Tibial artery (tissue), 4 donors: ENCODE data around the gene BHMT2.

ENCODE experiments used
- DNase-seq, 2 donors: peaks; one replicate each; pipeline ENCODE4 v3.0.0-alpha.2; 2019
- H3K27ac ChIP-seq, 2 donors: fragments of 200-600 bp; sonication (generic) in 1 of 2; 1 replicate in 1 of 2; 2 replicates in 1 of 2; pipeline ENCODE4 v1.5.1; 2018 to 2019; ENCODE audit warnings: mild to moderate bottlenecking in 1 of 2
- H3K27me3 ChIP-seq, 2 donors: fragments of 200-600 bp; sonication (generic) in 1 of 2; one replicate each; pipeline versions ENCODE4 v1.5.1 to v1.6.0; 2016 to 2019
- H3K36me3 ChIP-seq, 3 donors: fragments of 200-600 bp; sonication (generic) in 2 of 3; one replicate each; pipeline ENCODE4 v1.5.1; 2016 to 2019; ENCODE audit warnings: mild to moderate bottlenecking in 2 of 3
- H3K4me1 ChIP-seq, 4 donors: fragments of 200-600 bp; sonication (generic) in 2 of 4; 1 replicate in 3 of 4; 2 replicates in 1 of 4; pipeline ENCODE4 v1.5.1; 2016 to 2019
- H3K4me3 ChIP-seq, 2 donors: fragments of 200-600 bp; sonication (generic) in 1 of 2; 1 replicate in 1 of 2; 2 replicates in 1 of 2; pipeline ENCODE4 v1.5.1; 2018 to 2019; ENCODE audit warnings: mild to moderate bottlenecking in 2 of 2
- H3K9me3 ChIP-seq, 3 donors: fragments of 200-600 bp; sonication (generic) in 1 of 3; one replicate each; pipeline ENCODE4 v1.5.1; 2016 to 2019
- CTCF ChIP-seq, 2 experiments: fragments of 200-600 bp in 1 of 2; fragments of 450-650 bp in 1 of 2; IDR thresholded peaks; one replicate each; pipeline ENCODE4 v1.5.1; 2017 to 2019; ENCODE audit warnings: antibody characterized with exemption in 2 of 2, mild to moderate bottlenecking in 1 of 2, moderate library complexity in 1 of 2
- intact Hi-C: fragments of 100-400 bp; cut with DNase I; formaldehyde crosslinking; loops from one replicate; pipeline ENCODE4 v1.15.0; 2023; ENCODE audit warnings: low total_unique reads

BHMT2 gene

DNA sequence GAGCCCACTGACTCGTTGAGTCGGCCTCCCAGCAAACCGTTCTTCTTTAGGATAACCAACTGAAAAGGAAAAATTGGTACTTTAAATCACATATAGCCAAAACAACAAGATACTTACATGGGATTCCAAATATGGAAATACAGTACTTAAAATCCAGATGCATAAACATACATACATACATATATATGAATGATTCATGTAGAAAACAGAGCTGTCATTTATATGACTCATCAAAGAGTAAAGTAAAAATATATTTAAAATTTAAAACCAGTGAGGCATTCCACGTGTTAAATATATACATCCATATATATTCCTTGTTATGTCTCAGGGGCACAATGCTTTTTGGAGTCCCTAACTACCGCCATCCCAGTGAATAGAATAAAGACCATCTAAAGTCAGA, 36.8 kb upstream of the BHMT2 start:
- DNase-seq, result no peak
- TF ChIP-seq CTCF (IDR thresholded peaks at IDR 0.05), result no peak
- intact Hi-C loops, result no loop called here
- Histone ChIP-seq H3K9me3 (no peaks in the 10 kb centered on the region), H3K4me1 (no peaks in the 10 kb centered on the region), H3K4me3 (no peak overlapping the region), H3K27ac (no peak overlapping the region), H3K36me3 (no peaks in the 10 kb centered on the region), H3K27me3 (no peaks in the 10 kb centered on the region)

DNA sequence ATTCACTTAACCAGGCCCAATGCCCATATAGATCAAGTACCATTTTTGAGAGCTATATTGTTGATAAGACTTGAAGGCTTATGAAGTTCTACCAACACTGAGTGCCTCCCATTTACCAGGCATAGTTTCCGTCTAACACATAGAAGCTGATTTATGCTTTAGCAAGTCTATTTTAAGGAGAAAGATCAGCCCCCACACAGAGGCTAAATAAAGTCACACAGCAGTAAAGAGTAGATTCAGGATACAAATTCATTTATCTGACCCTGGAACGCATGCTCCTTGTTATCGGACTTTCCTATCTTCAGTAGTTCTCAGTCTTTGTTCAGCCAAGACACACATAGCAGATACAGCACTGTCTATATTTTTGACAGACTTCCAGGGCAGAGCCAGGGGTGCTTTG, 34.3 kb upstream of the BHMT2 start:
- Histone ChIP-seq H3K27me3 (no peaks in the 10 kb centered on the region), H3K4me1 (no peaks in the 10 kb centered on the region), H3K27ac (no peak overlapping the region), H3K4me3 (no peak overlapping the region), H3K9me3 (no peaks in the 10 kb centered on the region), H3K36me3 (no peaks in the 10 kb centered on the region)
- intact Hi-C loops, result no loop called here
- DNase-seq, result no peak
- TF ChIP-seq CTCF (IDR thresholded peaks at IDR 0.05), result no peak

GRCh38 chr5:79036769-79037168, 32.8 kb upstream of the BHMT2 start:
- H3K27me3 ChIP-seq, result no peaks in the 10 kb centered on the region
- no peak for DNase-seq
- no peaks in the 10 kb centered on the region for H3K4me1 ChIP-seq
- no peak overlapping the region for H3K4me3 ChIP-seq
- H3K36me3 ChIP-seq, result no peaks in the 10 kb centered on the region
- H3K27ac ChIP-seq, result no peak overlapping the region
- no peaks in the 10 kb centered on the region for H3K9me3 ChIP-seq
- no peak for TF ChIP-seq CTCF (IDR thresholded peaks at IDR 0.05)
- intact Hi-C loops, result no loop called here

GRCh38 chr5:79042188-79042587, 27.4 kb upstream of the BHMT2 start:
- H3K36me3 ChIP-seq, result no peaks in the 10 kb centered on the region
- no peaks in the 10 kb centered on the region for H3K27me3 ChIP-seq
- H3K9me3 ChIP-seq, result no peaks in the 10 kb centered on the region
- no peak for TF ChIP-seq CTCF (IDR thresholded peaks at IDR 0.05)
- DNase-seq, result no peak
- intact Hi-C loops, result no loop called here
- no peak overlapping the region for H3K4me3 ChIP-seq
- no peak overlapping the region for H3K27ac ChIP-seq
- H3K4me1 ChIP-seq, result no peaks in the 10 kb centered on the region

DNA sequence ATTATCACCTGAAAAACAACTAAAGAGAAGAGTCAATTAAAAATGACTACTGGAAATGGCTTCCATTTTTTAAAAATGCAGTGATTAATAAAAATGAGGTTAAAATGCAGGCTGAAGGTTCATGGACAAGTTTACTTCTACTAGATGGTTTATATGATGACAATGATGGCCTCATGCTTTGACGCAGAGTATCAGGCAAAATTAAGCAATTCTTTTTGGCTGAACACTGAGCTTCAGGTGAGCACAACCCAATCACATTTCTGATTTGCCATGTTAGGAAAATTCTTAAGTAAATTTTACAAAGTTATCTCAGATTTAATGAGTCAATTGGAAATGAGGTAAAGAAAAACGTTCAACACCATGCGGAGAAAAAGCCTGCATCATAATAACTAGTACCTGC, 22.4 kb upstream of the BHMT2 start:
- H3K9me3 ChIP-seq, result peaks cover 0 to 4% (median 0%) of the 10 kb centered on the region in 3 donors
- no peaks in the 10 kb centered on the region for H3K4me1 ChIP-seq
- H3K36me3 ChIP-seq, result no peaks in the 10 kb centered on the region
- no peak for TF ChIP-seq CTCF (IDR thresholded peaks at IDR 0.05)
- DNase-seq, result no peak
- no peaks in the 10 kb centered on the region for H3K27me3 ChIP-seq
- no peak overlapping the region for H3K27ac ChIP-seq
- intact Hi-C loops, result no loop called here
- H3K4me3 ChIP-seq, result no peak overlapping the region

DNA sequence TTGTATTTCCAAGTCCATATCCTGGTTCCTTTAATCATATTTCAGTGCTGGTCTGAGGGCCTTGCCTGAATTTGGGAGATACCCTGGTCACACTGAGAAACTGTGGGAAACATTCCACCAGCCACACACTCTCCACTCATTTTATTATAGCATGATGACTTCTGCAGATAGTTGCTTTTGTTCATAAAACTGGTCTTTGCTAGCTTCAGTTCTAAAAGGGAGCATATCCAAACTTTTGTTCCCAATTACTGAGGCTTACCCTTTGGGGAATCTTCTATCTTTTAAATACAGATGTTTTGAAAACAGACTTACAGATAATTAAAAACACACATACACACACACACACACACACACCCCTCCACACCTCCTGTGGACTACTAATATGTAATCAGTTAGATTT, 21.1 kb upstream of the BHMT2 start:
- no peak for DNase-seq
- H3K9me3 ChIP-seq, result peaks cover 0 to 7% (median 0%) of the 10 kb centered on the region in 3 donors
- H3K27me3 ChIP-seq, result no peaks in the 10 kb centered on the region
- H3K4me3 ChIP-seq, result no peak overlapping the region
- intact Hi-C loops, result no loop called here
- H3K27ac ChIP-seq, result no peak overlapping the region
- no peaks in the 10 kb centered on the region for H3K36me3 ChIP-seq
- no peaks in the 10 kb centered on the region for H3K4me1 ChIP-seq
- no peak for TF ChIP-seq CTCF (IDR thresholded peaks at IDR 0.05)
